Left renal cortex interstitium (tissue), 4 donors: Measurements from ENCODE around the gene SPDYA. TPM values are rescaled to one million over a fixed set of nuclear protein-coding genes. Genes with fewer than 3 reads are reported as not detected.
"Not testable (repeated sequence)": the region's sequence is repeated elsewhere in the genome, so short reads cannot be mapped to it uniquely, and the experiment has no call there.

Experiments
- DNase-seq, 4 donors: peaks; one replicate each; pipeline ENCODE4 v3.0.0-alpha.2; 2013; ENCODE audit warnings: low read depth in 4 of 4, low spot score in 2 of 4, missing footprints in 1 of 4
- polyA plus RNA-seq, 4 donors: library from polyadenylated mRNA; unstranded; fragments of 120-200 nt; gene quantifications; one replicate each; pipeline ENCODE4 v1.2.1, GENCODE V29; 2013; ENCODE audit not compliant: insufficient read length in 4 of 4

SPDYA gene
- 1 to 10 TPM in 3 of 4 donors, under 1 TPM in 1; 0.56 to 5.0 (median 2.3) TPM for polyA plus RNA-seq

DNA sequence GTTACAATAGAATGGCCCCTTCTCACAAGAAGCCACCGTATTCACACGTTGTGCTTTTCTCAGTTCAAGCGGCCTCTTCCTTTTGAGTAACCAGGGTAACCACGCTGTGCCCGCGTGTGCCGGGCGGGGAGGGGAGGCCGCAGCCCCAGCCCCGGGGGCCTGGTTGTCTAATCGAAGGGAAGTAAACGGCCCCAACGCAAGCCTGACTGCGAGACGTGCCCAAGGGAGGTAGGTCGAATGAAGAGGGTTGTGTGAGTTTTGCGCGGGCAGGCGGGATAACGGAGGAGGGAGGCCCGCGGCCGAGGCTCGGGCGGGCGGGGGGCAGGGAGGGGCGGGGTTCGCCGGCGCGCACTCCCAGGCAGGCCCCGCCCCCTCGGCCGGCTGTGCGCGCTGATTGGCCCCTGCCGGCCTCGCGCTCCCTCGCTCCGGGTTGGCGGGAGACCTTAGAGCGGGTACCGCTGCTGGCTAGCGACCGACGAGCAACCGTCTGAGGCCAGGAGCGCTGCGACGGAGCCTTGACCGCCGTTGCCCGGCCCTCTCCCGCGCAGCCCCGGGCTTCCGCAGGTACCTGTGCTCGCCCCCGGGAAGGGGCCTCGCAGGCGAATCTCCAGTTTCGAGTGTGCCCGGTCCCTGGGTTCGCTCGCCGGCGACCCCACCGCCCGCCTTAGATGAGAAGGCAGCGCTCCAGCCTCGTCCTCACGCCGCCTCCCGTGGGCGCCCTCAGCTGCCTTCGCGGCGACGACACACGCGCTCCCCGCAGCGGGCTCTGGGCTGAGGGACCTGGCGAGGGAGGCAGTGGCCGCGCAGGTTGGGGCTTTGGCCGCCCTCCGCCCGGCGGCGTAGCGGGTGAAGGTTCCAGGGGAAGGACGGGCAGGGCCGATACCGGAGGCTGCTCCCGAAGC lies at the start of gene SPDYA:
Gene SPDYA (plus strand): TSS at position 451 of the 902 bp plus-strand sequence. CDS start 5,181 bp downstream, outside the sequence.
- peak in 3 of 4 donors; percentile 36 to 42 (median 36) for DNase-seq

DNA sequence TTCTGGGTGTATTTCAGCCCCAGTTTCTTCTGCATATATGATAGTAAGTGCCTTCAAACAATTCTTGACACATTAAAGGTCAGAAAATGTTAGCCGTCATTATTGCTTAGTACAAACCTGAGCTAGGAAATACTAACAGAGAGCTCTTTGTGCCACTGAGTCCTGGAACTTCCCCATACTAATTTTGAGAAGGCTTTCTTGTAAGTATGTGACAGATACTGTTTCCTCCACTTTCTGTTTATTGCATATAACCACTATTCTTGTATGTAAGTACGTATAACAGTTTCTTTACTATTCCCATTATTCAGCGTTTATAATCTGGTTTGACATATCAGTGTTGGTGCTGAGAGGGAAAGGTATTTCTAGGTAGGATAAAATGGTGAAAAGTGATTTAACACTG lies 49.2 kb upstream of the SPDYA start:
- no peak for DNase-seq

DNA sequence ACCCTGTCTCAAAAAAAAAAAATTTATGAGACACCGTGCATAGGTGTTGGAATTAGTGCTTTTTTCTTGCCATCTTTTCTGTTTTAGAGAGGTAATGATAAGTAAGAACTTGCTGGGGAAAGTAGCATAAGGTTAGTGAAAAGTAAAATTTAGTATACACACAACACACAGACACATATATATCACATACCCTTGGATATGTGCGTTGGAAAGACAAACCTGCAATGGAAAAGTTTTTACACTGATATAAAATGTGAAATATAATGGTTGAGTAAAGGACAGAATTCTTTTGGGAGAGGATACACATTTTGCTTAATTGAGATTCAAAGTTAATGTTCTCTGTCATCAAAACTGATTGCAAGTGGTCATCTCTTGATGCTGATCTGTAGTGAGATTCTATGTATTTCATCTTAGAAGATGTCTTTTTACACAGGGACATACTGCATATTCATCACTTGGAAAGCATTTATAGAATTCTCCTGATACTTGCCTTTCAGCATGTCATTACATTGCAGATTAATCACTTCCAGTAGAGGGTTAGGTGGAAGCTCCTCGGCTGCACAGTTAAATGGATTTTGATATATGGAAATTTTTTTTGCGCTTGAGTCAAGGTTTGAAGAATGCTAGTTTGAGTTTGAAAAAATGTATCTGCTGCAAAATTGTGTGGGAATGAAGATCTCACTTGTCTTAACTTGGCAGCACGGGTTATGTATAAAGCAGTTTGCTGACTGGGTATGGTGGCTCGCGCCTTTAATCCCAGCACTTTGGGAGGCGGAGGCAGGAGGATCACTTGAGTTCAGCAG lies 45.5 kb upstream of the SPDYA start:
- DNase-seq: no peak

DNA sequence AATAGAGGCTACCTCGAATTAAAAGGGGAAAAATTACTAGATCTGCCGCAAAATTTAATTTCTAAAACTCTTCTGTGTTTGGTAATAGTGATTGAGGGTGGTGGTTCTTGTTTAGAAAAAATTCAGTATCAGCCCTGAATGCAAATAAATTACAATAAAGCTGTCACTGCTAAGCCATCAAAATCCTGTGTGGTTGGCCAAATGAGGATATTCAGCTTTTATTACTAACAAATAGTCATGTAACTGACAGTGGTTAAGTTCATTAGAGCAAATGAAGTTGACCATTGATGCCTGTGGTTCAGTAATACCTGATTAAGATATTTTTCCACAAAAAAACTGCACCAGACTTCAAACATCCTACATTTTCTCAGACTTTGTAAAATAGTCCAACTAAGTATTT lies 44.6 kb upstream of the SPDYA start:
- no peak for DNase-seq

DNA sequence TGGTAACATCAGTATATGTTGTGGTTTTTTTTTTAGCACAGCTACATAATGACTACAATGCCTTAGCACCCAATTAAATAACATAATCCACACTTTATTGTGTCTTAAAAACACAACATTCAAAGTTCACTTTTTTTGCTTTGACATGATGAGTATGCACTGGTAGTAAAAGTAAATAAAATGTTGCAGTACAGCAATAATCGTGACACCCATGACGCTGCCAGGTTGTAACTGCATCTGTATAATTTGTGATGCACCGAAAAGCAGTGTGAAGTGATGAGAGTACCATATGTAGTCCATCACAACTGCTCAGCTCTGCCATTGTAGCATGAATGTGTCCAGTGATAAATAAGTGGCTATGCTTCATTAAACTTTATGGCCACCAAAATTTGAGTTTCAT lies 43.3 kb upstream of the SPDYA start:
- no peak for DNase-seq

DNA sequence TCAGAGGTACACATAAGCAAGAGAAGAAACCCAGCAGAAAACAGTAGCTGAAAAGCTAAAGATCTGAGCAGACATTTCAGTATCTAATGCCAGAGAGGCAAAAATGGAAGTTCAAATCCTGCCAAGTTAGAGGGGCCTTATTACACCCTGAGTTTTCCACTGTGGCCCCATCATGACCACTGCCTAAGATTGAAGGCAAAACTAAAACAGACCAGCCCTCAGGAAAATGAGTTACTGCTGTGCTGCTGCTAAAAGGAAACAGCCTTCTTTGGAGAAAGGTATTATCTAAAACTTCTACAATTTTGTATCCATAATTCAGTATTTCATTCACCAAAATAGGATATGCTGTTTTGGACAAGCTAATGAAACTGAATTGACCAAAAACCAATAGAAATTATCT lies 42.2 kb upstream of the SPDYA start:
- DNase-seq: no peak

DNA sequence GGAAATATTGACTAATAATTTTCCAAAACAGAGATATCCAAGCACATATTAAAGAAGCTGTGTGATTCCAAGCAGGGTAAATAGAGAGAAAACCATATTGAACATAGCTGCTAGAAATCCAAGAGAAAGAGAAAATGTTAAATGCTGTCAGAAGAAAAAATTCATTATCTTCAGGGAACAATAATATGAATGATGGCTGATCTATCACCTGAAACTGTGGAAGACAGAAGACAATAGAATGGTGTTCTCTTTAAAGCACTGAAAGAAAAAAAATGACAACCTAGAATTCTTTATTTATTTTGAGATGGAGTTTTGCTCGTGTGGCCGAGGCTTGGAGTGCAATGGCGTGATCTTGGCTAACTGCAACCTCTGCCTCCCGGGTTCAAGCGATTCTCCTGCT lies 41.7 kb upstream of the SPDYA start:
- DNase-seq: no peak

DNA sequence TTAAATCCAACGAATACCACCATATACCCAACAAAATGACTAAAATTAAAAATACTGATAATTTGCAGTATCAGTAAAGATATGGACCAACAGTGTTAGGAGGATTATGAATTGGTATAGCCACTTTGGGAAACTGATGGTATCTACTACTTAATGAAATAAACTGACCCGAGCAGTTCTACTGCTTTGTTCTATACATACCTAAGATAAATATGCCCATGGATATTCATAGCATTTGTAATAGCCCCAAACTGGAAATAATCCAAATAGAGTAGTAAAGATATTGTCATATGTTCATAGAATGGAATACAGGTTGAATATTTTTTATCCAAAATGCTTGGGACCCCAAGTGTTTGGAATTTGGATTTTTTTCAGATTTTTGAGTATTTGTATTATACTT lies 38.3 kb upstream of the SPDYA start:
- DNase-seq: no peak

DNA sequence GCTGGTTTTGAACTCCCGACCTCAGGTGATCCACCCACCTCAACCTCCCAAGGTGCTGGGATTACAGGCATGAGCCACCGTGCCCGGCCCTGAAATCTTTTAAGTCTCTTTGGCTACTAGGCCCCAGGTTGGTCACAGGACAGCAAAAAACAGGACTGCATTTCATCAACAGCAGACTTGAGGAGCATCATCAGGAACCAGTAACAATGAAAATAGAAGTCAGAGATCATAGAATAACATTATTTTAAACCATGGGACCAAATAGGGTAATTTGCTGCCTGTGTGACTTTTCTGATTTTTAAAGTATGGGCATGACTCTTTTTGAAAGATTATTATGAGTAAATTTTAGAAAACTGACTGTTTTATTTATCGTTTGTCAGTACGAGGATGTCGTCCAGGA lies 34.2 kb upstream of the SPDYA start:
- no peak for DNase-seq

DNA sequence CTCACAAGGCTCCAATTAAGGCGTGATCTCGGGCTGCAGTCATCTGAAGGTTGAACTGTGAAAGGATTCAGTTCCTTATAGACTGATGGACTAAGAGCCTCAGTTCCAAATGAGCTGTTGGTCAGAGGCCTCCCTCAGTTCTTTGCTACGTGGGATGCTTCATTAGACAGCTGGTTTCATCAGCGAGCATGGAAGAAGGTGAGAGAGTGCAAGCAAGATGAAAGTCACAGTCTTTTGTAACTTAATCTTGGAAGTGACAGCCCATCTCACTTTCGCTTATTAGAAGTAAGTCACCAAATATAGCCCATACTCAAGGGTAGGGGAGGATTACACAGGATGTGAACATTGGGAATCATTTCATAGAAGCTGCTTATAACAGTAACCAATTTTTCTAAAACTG lies 32.2 kb upstream of the SPDYA start:
- DNase-seq: no peak

DNA sequence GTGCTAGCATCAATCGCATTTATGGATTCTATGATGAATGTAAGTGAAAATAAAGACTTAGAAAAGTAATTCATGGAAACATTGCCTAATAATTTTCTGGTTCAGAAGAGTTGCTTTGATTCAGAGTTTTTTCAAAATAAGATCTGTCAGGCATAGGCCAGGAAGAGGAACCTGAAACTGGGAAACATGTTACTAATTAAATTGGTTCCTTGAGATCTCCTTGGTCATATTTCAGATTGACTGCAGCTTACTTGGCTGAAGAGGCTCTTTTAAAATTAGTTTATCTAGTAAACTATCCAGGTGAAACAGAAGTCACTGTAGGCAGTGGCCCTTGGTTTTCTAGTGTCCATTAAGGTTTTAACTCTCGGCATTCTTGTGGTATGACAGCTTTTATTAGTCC lies 31.6 kb upstream of the SPDYA start:
- DNase-seq: no peak

DNA sequence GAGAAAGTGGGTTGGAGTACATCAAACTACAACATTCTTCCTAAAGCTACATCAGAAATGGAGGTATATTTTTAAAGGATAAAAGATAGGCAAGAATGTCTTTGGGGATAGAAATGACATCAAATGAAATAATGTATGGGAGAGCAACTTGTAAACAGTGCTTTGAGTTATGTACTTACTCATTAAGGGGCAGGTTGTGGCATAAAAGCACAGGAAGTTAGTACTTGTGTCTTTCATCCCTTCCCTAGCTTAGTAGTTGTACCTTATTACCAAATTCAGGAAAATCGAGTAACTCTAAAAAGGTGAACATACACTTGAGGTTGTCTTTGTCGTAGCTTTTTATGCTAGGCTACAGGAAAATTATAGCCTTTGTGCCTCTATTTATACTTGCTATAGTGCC lies 30.1 kb upstream of the SPDYA start:
- DNase-seq: no peak

DNA sequence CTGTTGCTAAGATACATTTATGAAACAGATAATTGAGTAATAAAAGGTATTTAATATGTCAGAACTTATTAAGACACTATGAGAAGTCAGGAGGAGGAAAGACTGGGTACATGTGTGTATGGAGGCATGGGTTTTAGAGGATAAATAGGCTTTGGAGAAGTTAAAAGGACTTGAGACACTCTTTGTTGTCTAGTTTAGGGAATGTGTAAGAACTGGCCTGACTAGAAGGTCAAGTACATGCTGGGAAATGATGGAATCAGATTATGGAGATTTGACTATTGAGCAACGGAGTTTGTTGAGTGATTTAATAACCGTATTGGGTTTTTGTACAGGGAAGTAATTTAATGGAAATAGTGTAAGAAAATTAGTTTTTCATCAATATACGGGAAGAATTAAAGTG lies 28.2 kb upstream of the SPDYA start:
- DNase-seq: no peak

DNA sequence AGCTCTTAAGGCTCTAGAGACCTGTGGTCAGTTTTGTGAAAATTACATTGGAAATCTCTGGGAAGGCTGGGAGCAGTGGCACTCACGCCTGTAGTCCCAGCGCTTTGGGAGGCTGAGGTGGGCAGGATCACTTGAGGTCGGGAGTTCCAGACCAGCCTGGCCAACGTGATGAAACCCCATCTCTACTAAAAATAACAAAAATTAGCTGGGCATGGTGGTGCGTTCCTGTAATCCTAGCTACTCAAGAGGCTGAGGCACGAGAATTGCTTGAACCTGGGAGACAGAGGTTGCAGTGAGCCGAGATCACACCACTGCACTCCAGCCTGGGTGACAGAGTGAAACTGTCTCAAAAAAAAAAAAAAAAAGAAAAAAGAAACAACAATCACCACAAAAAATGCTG lies 26.1 kb upstream of the SPDYA start:
- not testable (repeated sequence) for DNase-seq

DNA sequence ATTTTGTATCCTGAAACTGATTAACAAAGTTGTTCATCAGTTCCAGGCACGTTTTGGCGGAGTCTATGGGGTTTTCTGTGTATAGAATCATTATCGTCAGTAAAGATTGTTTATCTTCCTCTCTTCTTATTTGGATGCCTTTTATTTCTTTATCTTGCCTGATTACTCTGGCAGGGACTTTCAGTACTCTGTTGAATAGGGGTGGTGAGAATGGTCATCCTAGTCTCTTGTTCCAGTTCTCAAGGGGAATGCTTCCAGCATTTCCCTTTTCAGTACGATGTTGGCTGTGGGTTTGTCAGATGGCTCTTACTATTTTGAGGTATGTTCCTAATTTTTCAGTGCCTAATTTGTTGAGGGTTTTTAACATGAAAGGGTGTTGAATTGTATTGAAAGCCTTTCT lies 14.0 kb upstream of the SPDYA start:
- no peak for DNase-seq

DNA sequence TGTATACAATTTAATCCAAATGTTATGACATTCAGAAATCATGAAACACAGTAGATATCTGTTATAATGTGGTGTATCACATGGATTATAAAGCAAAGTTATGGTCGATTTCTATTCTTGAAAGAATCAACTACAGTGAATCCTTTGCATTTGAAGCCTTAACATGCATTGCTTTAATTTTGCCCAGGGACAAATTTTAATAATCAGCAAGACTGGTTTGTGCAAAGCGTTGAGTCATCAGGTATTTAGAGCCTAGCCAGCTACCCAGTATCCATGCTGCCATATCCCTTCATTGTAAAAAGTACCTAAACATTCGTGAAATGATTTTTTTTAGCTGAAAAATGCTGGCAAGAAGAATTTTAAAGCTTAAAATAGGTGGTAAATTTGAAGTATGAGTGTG lies 8.9 kb upstream of the SPDYA start:
- no peak for DNase-seq

DNA sequence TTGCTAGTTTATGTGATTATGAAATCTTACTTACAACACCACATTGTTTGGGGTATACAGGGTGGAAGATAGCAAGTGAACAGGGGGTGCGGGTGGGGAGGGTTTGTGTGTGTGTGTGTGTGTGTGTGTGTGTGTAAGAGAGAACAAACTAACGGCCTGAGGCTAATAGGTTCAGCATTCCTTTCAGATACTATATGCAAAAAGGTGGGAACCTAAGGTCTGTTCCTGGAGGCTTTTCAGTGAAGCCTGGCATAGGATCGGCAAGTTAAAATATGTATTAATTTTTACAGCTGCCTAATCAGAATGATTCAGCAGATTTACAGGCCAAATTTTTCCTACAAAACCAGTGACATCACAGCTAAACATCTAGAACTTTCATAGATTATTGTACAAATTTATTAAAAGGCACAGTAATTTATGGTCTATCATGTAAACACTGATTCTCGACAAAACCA lies 7.6 kb upstream of the SPDYA start:
- DNase-seq: no peak

DNA sequence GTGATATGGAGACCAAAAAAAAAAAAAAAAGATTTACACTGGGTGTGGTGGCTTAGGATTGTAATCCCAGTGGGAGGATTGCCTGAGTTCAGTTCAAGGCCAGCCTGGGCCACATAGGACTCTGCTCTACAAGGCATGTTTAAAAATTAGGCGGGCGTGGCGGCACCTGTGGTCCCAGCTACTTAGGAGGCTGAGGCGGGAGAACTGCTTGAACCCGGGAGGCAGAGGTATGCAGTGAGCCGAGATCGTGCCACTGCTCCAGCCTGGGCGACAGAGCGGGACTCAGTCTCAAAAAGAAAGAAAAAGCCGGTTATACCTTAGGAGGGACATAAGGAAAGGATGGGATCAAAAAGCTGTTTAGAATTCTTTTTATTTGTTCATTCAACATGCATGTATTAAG lies 707 bp upstream of the SPDYA start:
- no peak for DNase-seq

DNA sequence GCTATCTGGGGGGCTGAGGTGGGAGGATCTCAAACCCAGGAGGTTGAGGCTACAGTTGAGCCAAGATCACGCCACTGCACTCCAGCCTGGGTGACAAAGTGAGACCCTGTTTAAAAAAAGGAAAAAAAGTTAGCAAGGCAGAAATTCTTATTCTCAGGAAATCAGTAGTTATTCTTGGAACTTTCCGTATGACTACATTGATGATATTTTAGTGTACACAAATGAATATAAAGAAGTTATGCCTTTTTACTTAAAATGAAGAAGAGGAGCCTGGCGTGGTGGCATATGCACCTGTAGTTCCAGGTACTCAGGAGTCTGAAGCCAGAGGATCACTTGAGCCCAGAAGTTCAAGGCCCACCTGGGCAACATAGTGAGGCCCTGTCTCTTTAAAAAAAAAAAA lies 7.4 kb downstream of the SPDYA start:
- no peak for DNase-seq

DNA sequence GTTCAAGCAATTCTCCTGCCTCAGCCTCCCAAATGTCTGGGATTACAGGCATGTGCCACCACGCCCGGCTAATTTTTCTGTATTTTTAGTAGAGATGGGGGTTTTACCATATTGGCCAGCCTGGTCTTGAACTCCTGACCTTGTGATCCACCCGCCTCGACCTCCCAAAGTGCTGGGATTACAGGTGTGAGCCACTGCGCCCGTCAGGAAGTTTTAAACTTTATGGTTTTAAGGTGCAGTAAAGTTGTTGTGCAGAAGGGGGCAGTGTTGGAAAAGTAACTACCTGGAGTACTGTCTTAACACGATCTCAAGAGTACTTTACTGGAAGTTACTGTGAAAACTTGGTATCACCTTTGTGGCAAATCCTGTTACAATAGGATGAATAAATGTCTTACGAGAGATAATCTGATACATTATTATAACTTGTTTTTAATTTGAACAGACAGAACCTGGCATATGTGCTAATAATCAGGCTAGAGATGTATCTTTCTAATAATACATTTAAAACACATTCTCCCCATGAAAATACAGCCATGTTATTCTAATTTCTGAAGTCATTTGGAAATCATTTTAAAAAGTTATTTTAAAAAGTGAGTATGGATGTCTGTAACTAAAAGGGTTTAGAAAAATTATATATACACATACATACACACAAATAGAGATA lies 10.8 kb downstream of the SPDYA start:
- DNase-seq: peak in 2 of 4 donors; percentile 34 to 49

DNA sequence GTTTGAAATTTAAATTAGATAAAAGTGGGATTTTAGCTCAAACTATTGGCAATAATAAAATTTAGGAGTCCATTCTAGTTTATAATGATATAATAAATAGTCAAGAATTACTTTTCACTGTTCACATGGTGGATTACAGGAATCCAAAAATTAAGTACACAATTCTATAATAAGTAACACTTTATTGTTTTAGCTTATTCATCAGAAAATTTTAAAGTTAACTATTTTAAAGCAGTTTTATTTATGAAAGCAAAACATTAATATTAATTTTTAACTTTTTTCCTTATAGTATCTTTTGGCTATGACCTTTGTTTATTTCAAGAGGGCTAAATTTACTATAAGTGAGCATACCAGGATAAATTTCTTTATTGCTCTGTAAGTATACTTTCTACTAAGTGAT lies 11.4 kb downstream of the SPDYA start:
- no peak for DNase-seq
